Urinary bladder (tissue), 4 donors: ENCODE data around the gene HTRA3. TPM values are rescaled to one million over a fixed set of nuclear protein-coding genes. Genes with fewer than 3 reads are reported as not detected.
A peak's percentile ranks its signal among the peaks of the same experiment; 100 is the strongest.

Experiments used
- DNase-seq: peaks from one replicate; pipeline ENCODE4 v3.0.0-alpha.2; 2015; ENCODE audit errors: extremely low spot score
- H3K27ac ChIP-seq: one replicate; pipeline ENCODE4 v1.5.1; 2013; ENCODE audit warnings: low read depth, mild to moderate bottlenecking, moderate library complexity
- H3K36me3 ChIP-seq: one replicate; pipeline ENCODE4 v1.6.1; 2013; ENCODE audit warnings: mild to moderate bottlenecking, moderate library complexity; ENCODE audit not compliant: insufficient read depth
- H3K4me1 ChIP-seq: one replicate; pipeline ENCODE4 v1.6.1; 2013; ENCODE audit warnings: mild to moderate bottlenecking, moderate library complexity; ENCODE audit not compliant: insufficient read depth
- H3K4me3 ChIP-seq: one replicate; pipeline ENCODE4 v1.5.1; 2013; ENCODE audit warnings: low read depth, low read length
- WGBS: extraction: QIAGEN DNeasy Blood & Tissue Kit; methylation state at CpG from one replicate; pipeline ENCODE4 v1.1.7; 2013; 5-methylcytosine and 5-hydroxymethylcytosine counted together
- polyA plus RNA-seq: library from polyadenylated mRNA; stranded (reverse); fragments of 200-250 nt; gene quantifications from one replicate; pipeline ENCODE4 v1.2.3, GENCODE V29; 2013
- total RNA-seq: library from RNA; depleted of rRNA; stranded (reverse); fragments of >200 nt; gene quantifications from one replicate; pipeline ENCODE4 v1.2.3, GENCODE V29; 2014
- donor health status: healthy with polysubstance abuse.
- donor health status: healthy.

Gene HTRA3
- total and polyA plus RNA-seq, 2 donors = 37.0 to 49.2 TPM

- H3K36me3 ChIP-seq = no peaks in the 10 kb centered on the region
- H3K4me3 ChIP-seq = no peak overlapping the region
- 92% methylated on average over 15 of the region's 15 CpGs for WGBS
- no peak for DNase-seq
- H3K27ac ChIP-seq = no peak overlapping the region
- H3K4me1 ChIP-seq = no peaks in the 10 kb centered on the region
These were observed 11.4 kb downstream of the HTRA3 start for GRCh38 chr4:8280876-8281440.

DNA sequence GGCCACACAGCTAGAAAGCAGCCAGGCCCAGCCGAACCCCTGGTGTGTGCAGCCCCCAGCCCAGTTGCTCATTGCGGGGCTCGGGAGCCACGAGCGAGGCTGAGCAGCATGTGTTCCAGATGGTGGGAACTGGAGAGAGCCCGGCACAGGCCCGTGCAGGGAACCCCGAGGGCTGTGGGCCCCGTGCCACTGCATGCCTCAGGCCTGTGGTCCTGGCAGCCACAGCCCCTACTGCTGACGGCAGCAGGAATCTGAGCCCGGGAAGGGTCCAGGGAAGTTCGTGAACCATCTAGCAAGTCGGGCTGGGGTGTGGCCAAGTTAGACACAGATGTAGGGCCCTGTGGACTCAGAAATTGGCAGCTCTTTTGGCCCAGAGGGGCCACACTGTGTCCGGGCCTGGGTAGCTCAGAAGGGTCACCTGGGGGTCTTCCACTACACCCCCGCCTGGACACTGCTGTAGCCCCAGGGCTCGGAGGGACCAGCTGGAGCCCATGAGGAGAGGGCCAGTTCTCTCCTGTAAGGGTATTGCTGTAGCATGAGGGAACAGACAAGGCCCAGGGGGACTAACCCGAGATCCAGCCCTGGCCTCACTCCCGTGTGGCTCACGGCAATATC is 12.1 kb downstream of the HTRA3 start:
- no peak for DNase-seq
- no peak overlapping the region for H3K4me3 ChIP-seq
- H3K4me1 ChIP-seq = no peaks in the 10 kb centered on the region
- WGBS = 40% methylated on average over 19 of the region's 19 CpGs
- H3K36me3 ChIP-seq = no peaks in the 10 kb centered on the region
- H3K27ac ChIP-seq = peak overlapping the region; percentile 7

DNA sequence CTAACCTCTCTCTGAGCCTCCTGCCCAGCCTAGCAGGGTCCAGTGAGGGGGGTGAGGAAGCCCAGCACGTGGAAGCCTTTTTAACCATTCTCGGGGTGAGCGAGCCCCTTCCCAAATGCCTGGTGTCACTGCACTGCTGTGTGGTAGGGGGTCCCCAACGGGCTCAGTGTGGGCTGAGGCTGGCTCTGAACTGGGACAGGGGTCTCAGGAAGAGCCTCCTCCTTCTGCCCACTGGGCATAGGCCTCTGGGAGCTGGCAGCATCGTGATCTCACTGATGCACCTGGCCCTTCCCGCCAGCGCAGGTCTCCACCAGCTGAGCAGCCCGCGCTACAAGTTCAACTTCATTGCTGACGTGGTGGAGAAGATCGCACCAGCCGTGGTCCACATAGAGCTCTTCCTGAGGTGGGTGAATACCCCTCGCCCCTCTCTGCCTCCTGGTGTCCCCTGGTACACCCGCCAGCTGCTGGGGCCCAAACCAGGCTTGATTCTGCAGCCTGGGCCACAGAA is 12.6 kb downstream of the HTRA3 start:
- Histone ChIP-seq H3K4me3 (no peak overlapping the region), H3K36me3 (no peaks in the 10 kb centered on the region), H3K4me1 (no peaks in the 10 kb centered on the region), H3K27ac (peak overlapping the region; percentile 7)
- DNase-seq = no peak
- 93% methylated on average over 14 of the region's 14 CpGs for WGBS

DNA sequence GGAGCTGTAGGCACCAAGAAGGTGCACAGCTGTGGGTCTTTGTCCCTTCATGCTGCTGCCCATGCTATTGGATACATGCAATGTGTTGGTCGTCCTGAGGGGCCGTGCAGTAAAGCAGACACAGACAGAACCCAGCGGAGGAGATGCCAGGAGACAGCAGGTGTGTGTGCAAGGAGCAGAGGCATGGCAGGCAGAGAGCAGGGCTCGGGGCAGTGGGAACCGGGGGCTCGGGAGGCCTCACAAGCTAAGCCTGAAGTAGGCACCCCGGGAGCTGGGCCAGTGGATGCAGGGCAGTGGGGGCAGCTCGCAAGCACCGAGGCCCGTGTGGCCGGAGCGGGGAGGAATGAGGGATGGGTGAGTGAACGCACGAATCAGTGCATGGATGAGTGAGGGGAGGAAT is 13.2 kb downstream of the HTRA3 start:
- Histone ChIP-seq H3K27ac (no peak overlapping the region), H3K4me3 (no peak overlapping the region), H3K36me3 (no peaks in the 10 kb centered on the region), H3K4me1 (no peaks in the 10 kb centered on the region)
- 93% methylated on average over 14 of the region's 14 CpGs for WGBS
- DNase-seq = no peak

DNA sequence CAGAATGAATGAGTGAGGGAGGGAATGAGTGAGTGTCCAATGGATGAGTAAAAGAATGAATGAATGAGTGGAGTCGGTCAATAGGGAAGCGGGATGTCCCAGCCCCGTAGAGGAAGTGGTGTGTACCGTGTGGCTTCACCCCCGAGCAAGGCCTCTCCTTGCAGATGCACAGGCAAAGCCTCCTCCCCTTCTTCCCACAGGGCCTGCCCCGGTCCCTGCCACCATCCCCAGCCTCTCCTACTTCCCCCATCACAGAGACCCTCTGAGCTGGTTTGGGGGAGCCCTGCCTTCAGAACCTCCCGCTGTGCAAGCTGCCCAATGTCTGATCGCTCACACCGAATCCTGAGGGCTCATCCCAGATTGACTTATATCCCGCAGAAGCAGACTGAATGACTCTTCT is 13.6 kb downstream of the HTRA3 start:
- DNase-seq = no peak
- H3K36me3 ChIP-seq = no peaks in the 10 kb centered on the region
- no peak overlapping the region for H3K4me3 ChIP-seq
- H3K4me1 ChIP-seq = no peaks in the 10 kb centered on the region
- WGBS = 80% methylated on average over 10 of the region's 10 CpGs
- no peak overlapping the region for H3K27ac ChIP-seq

- Histone ChIP-seq H3K4me3 (no peak overlapping the region), H3K27ac (no peak overlapping the region), H3K36me3 (no peaks in the 10 kb centered on the region), H3K4me1 (no peaks in the 10 kb centered on the region)
- WGBS = 75% methylated on average over 20 of the region's 20 CpGs
- DNase-seq = no peak
These were observed 14.1 kb downstream of the HTRA3 start for GRCh38 chr4:8283631-8284121.

- H3K4me3 ChIP-seq = no peak overlapping the region
- H3K4me1 ChIP-seq = no peaks in the 10 kb centered on the region
- WGBS = 82% methylated on average over 11 of the region's 11 CpGs
- no peak overlapping the region for H3K27ac ChIP-seq
- no peaks in the 10 kb centered on the region for H3K36me3 ChIP-seq
- no peak for DNase-seq
These were observed 14.8 kb downstream of the HTRA3 start for GRCh38 chr4:8284391-8284790.

GRCh38 chr4:8285143-8285975 is 15.8 kb downstream of the HTRA3 start:
- Histone ChIP-seq H3K27ac (no peak overlapping the region), H3K4me1 (no peaks in the 10 kb centered on the region), H3K4me3 (no peak overlapping the region), H3K36me3 (no peaks in the 10 kb centered on the region)
- no peak for DNase-seq
- 77% methylated on average over 16 of the region's 16 CpGs for WGBS

GRCh38 chr4:8285976-8286718 is 16.6 kb downstream of the HTRA3 start:
- 71% methylated on average over 23 of the region's 23 CpGs for WGBS
- H3K27ac ChIP-seq = no peak overlapping the region
- H3K36me3 ChIP-seq = no peaks in the 10 kb centered on the region
- DNase-seq = no peak
- no peaks in the 10 kb centered on the region for H3K4me1 ChIP-seq
- H3K4me3 ChIP-seq = no peak overlapping the region

- Histone ChIP-seq H3K4me3 (no peak overlapping the region), H3K27ac (no peak overlapping the region), H3K4me1 (no peaks in the 10 kb centered on the region), H3K36me3 (no peaks in the 10 kb centered on the region)
- WGBS = 92% methylated on average over 15 of the region's 15 CpGs
- no peak for DNase-seq
These were observed 17.3 kb downstream of the HTRA3 start for GRCh38 chr4:8286719-8287342.

GRCh38 chr4:8287343-8288280 is 18.1 kb downstream of the HTRA3 start:
- no peaks in the 10 kb centered on the region for H3K4me1 ChIP-seq
- DNase-seq = no peak
- 93% methylated on average over 18 of the region's 18 CpGs for WGBS

DNA sequence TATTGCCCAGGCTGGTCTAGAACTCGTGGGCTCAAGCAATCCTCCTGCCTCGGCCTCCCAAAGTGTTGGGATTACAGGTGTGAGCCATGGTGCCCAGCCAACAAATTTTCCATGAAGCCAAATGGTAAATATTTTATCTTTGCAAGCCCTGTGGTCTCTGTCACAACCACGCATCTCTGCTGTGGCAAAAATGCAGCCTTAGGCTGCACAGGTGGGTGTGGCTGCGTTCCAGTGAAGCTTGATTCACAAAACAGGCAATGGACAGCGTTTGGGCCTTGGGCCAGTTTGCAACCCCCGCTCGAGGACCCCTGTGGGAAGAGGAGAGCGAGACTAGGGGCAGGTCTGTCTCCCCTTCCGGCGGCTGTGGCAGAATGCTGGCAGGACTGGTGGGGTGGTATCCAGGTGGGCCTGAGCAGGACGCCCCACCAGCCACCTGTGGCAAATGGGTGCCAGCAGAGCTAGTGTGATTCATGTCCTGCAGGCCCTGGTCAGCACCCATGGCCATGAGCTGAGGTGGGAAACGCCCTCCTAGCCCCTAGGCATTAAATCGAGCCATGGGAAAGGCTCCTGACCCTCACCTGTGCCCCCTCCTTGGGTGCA is 19.7 kb downstream of the HTRA3 start:
- H3K4me3 ChIP-seq = no peak overlapping the region
- no peak overlapping the region for H3K27ac ChIP-seq
- WGBS = 82% methylated on average over 13 of the region's 13 CpGs
- no peaks in the 10 kb centered on the region for H3K4me1 ChIP-seq
- no peak for DNase-seq
- no peaks in the 10 kb centered on the region for H3K36me3 ChIP-seq

More at GRCh38 chr4:8287343-8288280, 18.1 kb downstream of the HTRA3 start:
- Histone ChIP-seq H3K4me3 (no peak overlapping the region), H3K27ac (no peak overlapping the region), H3K36me3 (no peaks in the 10 kb centered on the region)
